A549 (cell line): ENCODE measurements around the gene PLXNA1. TPM values are rescaled to one million over a fixed set of nuclear protein-coding genes. Genes with fewer than 3 reads are reported as not detected.

ENCODE experiments used
- ATAC-seq, 2 experiments: fragments of 200-7000 bp in 1 of 2; fragments of >200 bp in 1 of 2; cut with Nextera tagmentation in 1 of 2; cut with Tn5 transposase in 1 of 2; 3 replicates each; pipeline versions ENCODE4 v1.8.0 to v1.9.1; 2018 to 2020; ENCODE audit warnings: mild to moderate bottlenecking in 1 of 2, moderate library complexity in 1 of 2
- CTCF ChIA-PET: fragments of 300-600 bp; sonication (Branson Sonifier 250); formaldehyde crosslinking; extraction: SDS; loops from one replicate; lab custom pipeline; 2021; ENCODE audit warnings: antibody characterized with exemption, inconsistent platforms; lab: Yijun Ruan, JAX
- POLR2A ChIA-PET: fragments of 350-600 bp; formaldehyde crosslinking; extraction: SDS; loops from one replicate; lab custom pipeline; 2021; ENCODE audit warnings: antibody characterized with exemption, inconsistent platforms; lab: Yijun Ruan, JAX
- DNase-seq, 2 experiments: peaks; one replicate each; pipeline versions ENCODE4 v3.0.0 to v3.0.0-alpha.2; 2011 to 2016; ENCODE audit warnings: low read depth in 1 of 2, low spot score in 1 of 2
- FAIRE-seq: peaks from 2 replicates; lab custom pipeline; 2011; peaks lifted over from hg19 to GRCh38; lab: Jason Lieb, UNC
- H3K27ac ChIP-seq, 2 experiments: fragments of >200 bp; sonication (Bioruptor Twin); formaldehyde crosslinking; 3 replicates each; pipeline ENCODE4 v1.5.1; 2016 to 2017
- H3K4me1 ChIP-seq: fragments of >200 bp; sonication (Bioruptor Twin); formaldehyde crosslinking; 3 replicates; pipeline ENCODE4 v1.6.1; 2016
- H3K4me2 ChIP-seq: fragments of >200 bp; sonication (Bioruptor Twin); formaldehyde crosslinking; 3 replicates; pipeline ENCODE4 v1.6.1; 2016
- H3K4me3 ChIP-seq: fragments of >200 bp; sonication (Bioruptor Twin); formaldehyde crosslinking; 3 replicates; pipeline ENCODE4 v1.5.1; 2016
- H3K9me3 ChIP-seq: fragments of >200 bp; sonication (Bioruptor Twin); formaldehyde crosslinking; 3 replicates; pipeline ENCODE4 v1.6.1; 2016
- CBX8 ChIP-seq: fragments of 200-600 bp; sonication (generic); IDR thresholded peaks from 2 replicates; pipeline ENCODE4 v1.6.1; 2016
- CHD2 ChIP-seq: fragments of 150-350 bp; IDR thresholded peaks from 2 replicates; pipeline ENCODE4 v1.6.1; 2014; ENCODE audit warnings: low read length; ENCODE audit not compliant: partially characterized antibody
- EHF ChIP-seq: fragments of 250-450 bp; sonication (Bioruptor Pico); IDR thresholded peaks from 2 replicates; pipeline ENCODE4 v1.5.0; 2020; ENCODE audit warnings: mild to moderate bottlenecking
- EHMT2 ChIP-seq: fragments of 200-600 bp; sonication (generic); IDR thresholded peaks from 2 replicates; pipeline ENCODE4 v1.6.1; 2016; ENCODE audit warnings: antibody characterized with exemption, low read depth, mild to moderate bottlenecking, moderate library complexity
- ESRRA ChIP-seq: fragments of 150-350 bp; IDR thresholded peaks from 2 replicates; pipeline ENCODE4 v1.6.1; 2014; ENCODE audit warnings: mild to moderate bottlenecking, low read length, borderline replicate concordance
- HOXB13 ChIP-seq: fragments of 250-450 bp; sonication (Bioruptor Pico); IDR thresholded peaks from 2 replicates; pipeline ENCODE4 v1.5.0; 2020; ENCODE audit warnings: low read depth, mild to moderate bottlenecking, moderate library complexity
- JUNB ChIP-seq: fragments of >200 bp; sonication (Bioruptor Twin); formaldehyde crosslinking; IDR thresholded peaks from 2 replicates; pipeline ENCODE4 v1.6.1; 2016
- KDM5A ChIP-seq: fragments of 200-600 bp; sonication (generic); IDR thresholded peaks from 2 replicates; pipeline ENCODE4 v1.6.1; 2016; ENCODE audit warnings: antibody characterized with exemption, mild to moderate bottlenecking
- MAFK ChIP-seq: fragments of 450-650 bp; IDR thresholded peaks from 2 replicates; pipeline ENCODE4 v1.6.1; 2014; ENCODE audit not compliant: partially characterized antibody
- MAX ChIP-seq: IDR thresholded peaks from 2 replicates; pipeline ENCODE4 v1.6.1; 2012
- MYC ChIP-seq: IDR thresholded peaks from 2 replicates; pipeline ENCODE4 v1.6.1; 2012; ENCODE audit warnings: mild to moderate bottlenecking, inconsistent platforms, low read length, improper control_type of control experiment, borderline replicate concordance
- NFE2L2 ChIP-seq: fragments of 150-350 bp; conservative IDR thresholded peaks from 2 replicates; pipeline ENCODE4 v1.6.1; 2014; ENCODE audit warnings: low read length
- NPAS2 ChIP-seq: fragments of 250-450 bp; sonication (Bioruptor Pico); IDR thresholded peaks from 2 replicates; pipeline ENCODE4 v1.8.0; 2022; ENCODE audit warnings: mild to moderate bottlenecking, moderate library complexity, borderline replicate concordance
- SREBF2 ChIP-seq: fragments of 450-650 bp; IDR thresholded peaks from 2 replicates; pipeline ENCODE4 v1.6.1; 2014; ENCODE audit warnings: mild to moderate bottlenecking, moderate library complexity
- USF2 ChIP-seq: fragments of 450-650 bp; IDR thresholded peaks from 2 replicates; pipeline ENCODE4 v1.6.1; 2014; ENCODE audit warnings: antibody characterized with exemption
- ZC3H11A ChIP-seq: fragments of 450-650 bp; IDR thresholded peaks from 2 replicates; pipeline ENCODE4 v1.6.1; 2014; ENCODE audit warnings: antibody characterized with exemption, mild to moderate bottlenecking
- ZFP36 ChIP-seq: fragments of 450-650 bp; IDR thresholded peaks from 2 replicates; pipeline ENCODE4 v1.6.1; 2014; ENCODE audit warnings: borderline replicate concordance; ENCODE audit not compliant: partially characterized antibody
- ZNF302 ChIP-seq: fragments of 250-450 bp; sonication (Bioruptor Pico); IDR thresholded peaks from 2 replicates; pipeline ENCODE4 v1.9.0; 2021; ENCODE audit warnings: inconsistent platforms, mild to moderate bottlenecking, moderate library complexity
- ZSCAN20 ChIP-seq: fragments of 250-450 bp; sonication (Bioruptor Pico); IDR thresholded peaks from 2 replicates; pipeline ENCODE4 v1.8.0; 2022; ENCODE audit warnings: mild to moderate bottlenecking, moderate library complexity
- WGBS: methylation state at CpG from one replicate; pipeline ENCODE4 v1.1.6; 2017; ENCODE audit errors: missing lambda C conversion rate; 5-methylcytosine and 5-hydroxymethylcytosine counted together
- polyA plus RNA-seq, 4 experiments: library from polyadenylated mRNA; depleted of rRNA in 3 of 4; stranded (reverse); fragments of >200 nt; fragmentation: RNase III in 1 of 4; extraction: RNeasy Plus Mini Kit Qiagen cat#74134 plus additional on column Dnase treatment in 1 of 4; gene quantifications; 2 replicates in 3 of 4; 3 replicates in 1 of 4; pipeline ENCODE4 v1.2.3, GENCODE V29; 2011 to 2017
- TF ChIP-seq, protein P1 (sequence below): fragments of 250-450 bp; sonication (Bioruptor Pico); IDR thresholded peaks from 2 replicates; pipeline ENCODE4 v1.5.0; 2020; ENCODE audit warnings: low read depth, mild to moderate bottlenecking, moderate library complexity
- TF ChIP-seq, protein P2 (sequence below): fragments of 200-600 bp; sonication (generic); IDR thresholded peaks from 2 replicates; pipeline ENCODE4 v1.6.1; 2016; ENCODE audit warnings: antibody characterized with exemption, mild to moderate bottlenecking, moderate library complexity
- TF ChIP-seq, protein P3 (sequence below): fragments of >200 bp; sonication (Bioruptor Twin); formaldehyde crosslinking; IDR thresholded peaks from 3 replicates; pipeline ENCODE4 v1.6.1; 2016
- TF ChIP-seq, protein P4 (sequence below): IDR thresholded peaks from 2 replicates; pipeline ENCODE4 v1.6.1; 2012

PLXNA1 gene
- polyA plus RNA-seq, 2 of the 4 experiments (the other 2 are of a cell fraction): 9.1 to 16.3 TPM

GRCh38 chr3:126984391-126985131 lies 1.6 kb downstream of the PLXNA1 start:
- no peak for DNase-seq
- Histone ChIP-seq H3K4me1 (peaks cover 9% of the 10 kb centered on the region; the same call in 1 of the 3 replicates), H3K4me3 (peak overlapping the region; percentile 85), H3K9me3 (no peaks in the 10 kb centered on the region), H3K4me2 (peak overlapping the region; percentile 91), H3K27ac (peak overlapping the region; percentile 96 to 97)
- FAIRE-seq: no peak
- 88% methylated on average over 5 of the region's 21 CpGs for WGBS
- POLR2A ChIA-PET: no interaction called here
- CTCF ChIA-PET: interaction anchor here (0.7 to 9.9 kb wide), 4 partner anchors 7 to 471 kb away, joined by 3 to 71 read pairs (median 4); no protein-coding TSS in a partner anchor
- TF ChIP-seq JUNB (no peak), CBX8 (no peak), ZC3H11A (no peak), USF2 (no peak), ZSCAN20 (CRISPR knock-in tag) (no peak), HOXB13 (no peak), KDM5A (no peak), CHD2 (no peak), NFE2L2 (no peak), NPAS2 (CRISPR knock-in tag) (no peak), SREBF2 (no peak), MYC (no peak), ZNF302 (CRISPR knock-in tag) (no peak), MAFK (no peak)
- ATAC-seq: no peak

GRCh38 chr3:126985132-126985985 lies 2.4 kb downstream of the PLXNA1 start:
- ATAC-seq: no peak
- WGBS: 81% methylated on average over 9 of the region's 17 CpGs
- ChIA-PET CTCF (interaction anchor here (0.7 to 9.9 kb wide), 4 partner anchors 232 to 470 kb away, joined by 3 to 71 read pairs (median 4); no protein-coding TSS in a partner anchor), POLR2A (no interaction called here)
- Histone ChIP-seq H3K4me1 (peaks cover 9% of the 10 kb centered on the region; the same call in 1 of the 3 replicates), H3K27ac (no peak overlapping the region), H3K4me3 (no peak overlapping the region), H3K9me3 (no peaks in the 10 kb centered on the region), H3K4me2 (no peak overlapping the region)
- DNase-seq: no peak
- TF ChIP-seq EHMT2 (no peak), ESRRA (no peak), ZFP36 (no peak), CBX8 (no peak), ZNF302 (CRISPR knock-in tag) (no peak), MYC (no peak), EHF (CRISPR knock-in tag) (no peak), MAX (no peak)
- TF ChIP-seq, protein P1, sequence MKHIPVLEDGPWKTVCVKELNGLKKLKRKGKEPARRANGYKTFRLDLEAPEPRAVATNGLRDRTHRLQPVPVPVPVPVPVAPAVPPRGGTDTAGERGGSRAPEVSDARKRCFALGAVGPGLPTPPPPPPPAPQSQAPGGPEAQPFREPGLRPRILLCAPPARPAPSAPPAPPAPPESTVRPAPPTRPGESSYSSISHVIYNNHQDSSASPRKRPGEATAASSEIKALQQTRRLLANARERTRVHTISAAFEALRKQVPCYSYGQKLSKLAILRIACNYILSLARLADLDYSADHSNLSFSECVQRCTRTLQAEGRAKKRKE (CRISPR knock-in tag): no peak
- TF ChIP-seq, protein P2, sequence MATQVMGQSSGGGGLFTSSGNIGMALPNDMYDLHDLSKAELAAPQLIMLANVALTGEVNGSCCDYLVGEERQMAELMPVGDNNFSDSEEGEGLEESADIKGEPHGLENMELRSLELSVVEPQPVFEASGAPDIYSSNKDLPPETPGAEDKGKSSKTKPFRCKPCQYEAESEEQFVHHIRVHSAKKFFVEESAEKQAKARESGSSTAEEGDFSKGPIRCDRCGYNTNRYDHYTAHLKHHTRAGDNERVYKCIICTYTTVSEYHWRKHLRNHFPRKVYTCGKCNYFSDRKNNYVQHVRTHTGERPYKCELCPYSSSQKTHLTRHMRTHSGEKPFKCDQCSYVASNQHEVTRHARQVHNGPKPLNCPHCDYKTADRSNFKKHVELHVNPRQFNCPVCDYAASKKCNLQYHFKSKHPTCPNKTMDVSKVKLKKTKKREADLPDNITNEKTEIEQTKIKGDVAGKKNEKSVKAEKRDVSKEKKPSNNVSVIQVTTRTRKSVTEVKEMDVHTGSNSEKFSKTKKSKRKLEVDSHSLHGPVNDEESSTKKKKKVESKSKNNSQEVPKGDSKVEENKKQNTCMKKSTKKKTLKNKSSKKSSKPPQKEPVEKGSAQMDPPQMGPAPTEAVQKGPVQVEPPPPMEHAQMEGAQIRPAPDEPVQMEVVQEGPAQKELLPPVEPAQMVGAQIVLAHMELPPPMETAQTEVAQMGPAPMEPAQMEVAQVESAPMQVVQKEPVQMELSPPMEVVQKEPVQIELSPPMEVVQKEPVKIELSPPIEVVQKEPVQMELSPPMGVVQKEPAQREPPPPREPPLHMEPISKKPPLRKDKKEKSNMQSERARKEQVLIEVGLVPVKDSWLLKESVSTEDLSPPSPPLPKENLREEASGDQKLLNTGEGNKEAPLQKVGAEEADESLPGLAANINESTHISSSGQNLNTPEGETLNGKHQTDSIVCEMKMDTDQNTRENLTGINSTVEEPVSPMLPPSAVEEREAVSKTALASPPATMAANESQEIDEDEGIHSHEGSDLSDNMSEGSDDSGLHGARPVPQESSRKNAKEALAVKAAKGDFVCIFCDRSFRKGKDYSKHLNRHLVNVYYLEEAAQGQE: no peak
- TF ChIP-seq, protein P3, sequence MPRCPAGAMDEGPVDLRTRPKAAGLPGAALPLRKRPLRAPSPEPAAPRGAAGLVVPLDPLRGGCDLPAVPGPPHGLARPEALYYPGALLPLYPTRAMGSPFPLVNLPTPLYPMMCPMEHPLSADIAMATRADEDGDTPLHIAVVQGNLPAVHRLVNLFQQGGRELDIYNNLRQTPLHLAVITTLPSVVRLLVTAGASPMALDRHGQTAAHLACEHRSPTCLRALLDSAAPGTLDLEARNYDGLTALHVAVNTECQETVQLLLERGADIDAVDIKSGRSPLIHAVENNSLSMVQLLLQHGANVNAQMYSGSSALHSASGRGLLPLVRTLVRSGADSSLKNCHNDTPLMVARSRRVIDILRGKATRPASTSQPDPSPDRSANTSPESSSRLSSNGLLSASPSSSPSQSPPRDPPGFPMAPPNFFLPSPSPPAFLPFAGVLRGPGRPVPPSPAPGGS: no peak
- TF ChIP-seq, protein P4, sequence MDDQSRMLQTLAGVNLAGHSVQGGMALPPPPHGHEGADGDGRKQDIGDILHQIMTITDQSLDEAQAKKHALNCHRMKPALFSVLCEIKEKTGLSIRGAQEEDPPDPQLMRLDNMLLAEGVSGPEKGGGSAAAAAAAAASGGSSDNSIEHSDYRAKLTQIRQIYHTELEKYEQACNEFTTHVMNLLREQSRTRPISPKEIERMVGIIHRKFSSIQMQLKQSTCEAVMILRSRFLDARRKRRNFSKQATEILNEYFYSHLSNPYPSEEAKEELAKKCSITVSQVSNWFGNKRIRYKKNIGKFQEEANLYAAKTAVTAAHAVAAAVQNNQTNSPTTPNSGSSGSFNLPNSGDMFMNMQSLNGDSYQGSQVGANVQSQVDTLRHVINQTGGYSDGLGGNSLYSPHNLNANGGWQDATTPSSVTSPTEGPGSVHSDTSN: no peak
- no peak for FAIRE-seq
